Muscle layer of duodenum (tissue), 2 donors: ENCODE data around the gene GTF2A1L.
"Not testable (repeated sequence)": the region's sequence is repeated elsewhere in the genome, so short reads cannot be mapped to it uniquely, and the experiment has no call there.

Experiments used
- H3K27ac ChIP-seq: one replicate; pipeline ENCODE4 v1.7.0; 2013; ENCODE audit warnings: mild to moderate bottlenecking, low read length
- H3K27me3 ChIP-seq: one replicate; pipeline ENCODE4 v1.7.0; 2013; ENCODE audit warnings: low read depth, mild to moderate bottlenecking, control low read depth, low read length
- H3K36me3 ChIP-seq, 2 donors: one replicate each; pipeline ENCODE4 v1.7.0; 2013; ENCODE audit warnings: low read length in 2 of 2, control low read depth in 1 of 2, mild to moderate bottlenecking in 1 of 2; ENCODE audit not compliant: insufficient read depth in 2 of 2, control insufficient read depth in 1 of 2
- H3K4me1 ChIP-seq, 2 donors: one replicate each; pipeline ENCODE4 v1.7.0; 2013; ENCODE audit warnings: low read length in 2 of 2, mild to moderate bottlenecking in 2 of 2, control low read depth in 1 of 2, moderate library complexity in 1 of 2; ENCODE audit not compliant: insufficient read depth in 2 of 2, control insufficient read depth in 1 of 2
- H3K4me3 ChIP-seq, 2 donors: one replicate each; pipeline ENCODE4 v1.7.0; 2013; ENCODE audit warnings: low read length in 2 of 2, low read depth in 1 of 2, mild to moderate bottlenecking in 1 of 2
- H3K9me3 ChIP-seq, 2 donors: one replicate each; pipeline ENCODE4 v1.7.0; 2013; ENCODE audit warnings: low read length in 2 of 2, control low read depth in 1 of 2, mild to moderate bottlenecking in 1 of 2; ENCODE audit not compliant: control insufficient read depth in 1 of 2
- donor health status: healthy.

The GTF2A1L gene

GRCh38 chr2:48613211-48613610, 4.4 kb upstream of the GTF2A1L start:
- H3K27ac ChIP-seq = no peak overlapping the region
- no peaks in the 10 kb centered on the region for H3K4me1 ChIP-seq
- H3K27me3 ChIP-seq = no peaks in the 10 kb centered on the region
- no peak overlapping the region for H3K4me3 ChIP-seq
- H3K9me3 ChIP-seq = no peaks in the 10 kb centered on the region
- H3K36me3 ChIP-seq = no peaks in the 10 kb centered on the region

GRCh38 chr2:48614581-48614980, 3.1 kb upstream of the GTF2A1L start:
- H3K27me3 ChIP-seq, H3K4me1 ChIP-seq, H3K27ac ChIP-seq, H3K9me3 ChIP-seq, H3K4me3 ChIP-seq, H3K36me3 ChIP-seq: not testable (repeated sequence)

- Histone ChIP-seq H3K9me3 (no peaks in the 10 kb centered on the region), H3K27ac (no peak overlapping the region), H3K4me3 (no peak overlapping the region), H3K36me3 (peaks cover 0 to 7% of the 10 kb centered on the region in 2 donors), H3K4me1 (no peaks in the 10 kb centered on the region), H3K27me3 (no peaks in the 10 kb centered on the region)
These were observed 1.9 kb downstream of the GTF2A1L start for GRCh38 chr2:48619526-48619925.

GRCh38 chr2:48620604-48621003, 2.9 kb downstream of the GTF2A1L start:
- H3K27me3 ChIP-seq = no peaks in the 10 kb centered on the region
- H3K4me1 ChIP-seq = no peaks in the 10 kb centered on the region
- peaks cover 0 to under 1% of the 10 kb centered on the region in 2 donors for H3K9me3 ChIP-seq
- H3K36me3 ChIP-seq = peaks cover 0 to 7% of the 10 kb centered on the region in 2 donors
- H3K4me3 ChIP-seq = no peak overlapping the region
- no peak overlapping the region for H3K27ac ChIP-seq

DNA sequence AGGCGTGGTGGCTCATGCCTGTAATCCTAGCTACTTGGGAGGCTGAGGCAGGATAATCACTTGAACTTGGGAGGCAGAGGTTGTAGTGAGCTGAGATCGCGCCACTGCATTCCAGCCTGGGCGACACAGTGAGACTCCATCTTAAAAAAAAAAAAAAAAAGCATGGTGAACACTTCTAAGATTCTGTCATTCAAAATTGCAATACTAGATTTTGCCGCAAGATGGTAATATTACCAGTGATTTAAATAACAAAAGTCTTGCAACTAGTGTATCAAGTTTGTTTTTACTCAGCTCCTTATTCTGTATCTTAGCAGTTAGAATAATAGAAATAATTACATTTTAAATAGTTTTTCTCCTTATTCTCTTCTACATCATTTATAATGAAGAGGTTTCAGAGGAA, 5.0 kb downstream of the GTF2A1L start:
- not testable (repeated sequence) for H3K27me3 ChIP-seq, H3K4me1 ChIP-seq, H3K36me3 ChIP-seq, H3K9me3 ChIP-seq, H3K27ac ChIP-seq, H3K4me3 ChIP-seq

DNA sequence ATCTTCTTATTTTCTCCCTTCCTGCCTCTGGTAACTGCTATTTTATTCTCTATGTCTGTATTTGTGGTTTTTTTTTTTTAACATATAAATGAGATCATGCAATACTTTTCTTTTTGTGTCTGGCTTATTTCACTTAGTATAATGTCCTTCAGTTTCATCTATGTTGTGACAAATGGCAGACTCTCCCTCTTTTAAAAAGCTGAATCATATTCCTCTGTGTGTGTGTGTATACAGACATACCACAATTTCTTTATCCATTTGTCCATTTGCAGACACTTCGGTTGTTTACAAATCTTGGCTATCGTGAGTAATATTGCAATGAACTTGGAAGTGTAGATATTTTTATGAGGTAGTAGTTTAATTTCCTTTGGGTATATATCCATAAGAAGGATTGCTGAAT, 7.0 kb downstream of the GTF2A1L start:
- Histone ChIP-seq H3K27ac (no peak overlapping the region), H3K9me3 (peaks cover 0 to 8% of the 10 kb centered on the region in 2 donors), H3K4me3 (no peak overlapping the region), H3K4me1 (no peaks in the 10 kb centered on the region), H3K36me3 (peaks cover 0 to 7% of the 10 kb centered on the region in 2 donors), H3K27me3 (no peaks in the 10 kb centered on the region)

- no peaks in the 10 kb centered on the region for H3K4me1 ChIP-seq
These were observed 8.4 kb downstream of the GTF2A1L start for GRCh38 chr2:48626047-48626446.

GRCh38 chr2:48633143-48633542, 15.5 kb downstream of the GTF2A1L start:
- H3K4me1 ChIP-seq = no peaks in the 10 kb centered on the region
- H3K27me3 ChIP-seq = no peaks in the 10 kb centered on the region
- no peak overlapping the region for H3K27ac ChIP-seq
- no peaks in the 10 kb centered on the region for H3K9me3 ChIP-seq
- no peak overlapping the region for H3K4me3 ChIP-seq
- H3K36me3 ChIP-seq = peaks cover 0 to 5% of the 10 kb centered on the region in 2 donors

More at GRCh38 chr2:48626047-48626446, 8.4 kb downstream of the GTF2A1L start:
- no peak overlapping the region for H3K4me3 ChIP-seq
- no peaks in the 10 kb centered on the region for H3K27me3 ChIP-seq
- peaks cover 0 to 8% of the 10 kb centered on the region in 2 donors for H3K9me3 ChIP-seq
- no peak overlapping the region for H3K27ac ChIP-seq
- H3K36me3 ChIP-seq = peaks cover 0 to 5% of the 10 kb centered on the region in 2 donors

DNA sequence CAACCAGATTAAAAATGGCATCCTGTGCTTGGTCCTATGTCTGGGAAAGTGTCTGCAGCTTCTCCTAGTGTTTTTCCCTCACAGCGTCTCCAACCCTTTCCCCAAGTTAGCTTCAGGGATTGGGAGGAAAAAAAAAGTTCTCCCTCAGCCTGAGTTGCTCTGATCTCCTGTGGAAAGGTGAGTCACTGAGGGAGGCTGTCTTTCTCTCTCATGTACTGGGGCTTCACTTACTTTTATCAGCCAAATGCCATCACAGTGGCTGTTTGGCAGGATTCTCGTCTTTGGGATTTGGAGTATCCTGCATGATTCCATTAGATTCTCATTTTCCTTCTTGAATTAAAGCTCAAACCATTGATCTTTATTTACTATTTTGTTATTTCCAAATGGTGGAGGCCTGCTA, 18.1 kb downstream of the GTF2A1L start:
- Histone ChIP-seq H3K4me3 (no peak overlapping the region), H3K36me3 (peaks cover 0 to 5% of the 10 kb centered on the region in 2 donors), H3K27me3 (no peaks in the 10 kb centered on the region), H3K27ac (no peak overlapping the region), H3K9me3 (no peaks in the 10 kb centered on the region), H3K4me1 (no peaks in the 10 kb centered on the region)

- Histone ChIP-seq H3K27me3 (no peaks in the 10 kb centered on the region), H3K27ac (no peak overlapping the region), H3K9me3 (no peaks in the 10 kb centered on the region), H3K36me3 (peaks cover 0 to 5% of the 10 kb centered on the region in 2 donors), H3K4me3 (no peak overlapping the region), H3K4me1 (no peaks in the 10 kb centered on the region)
These were observed 20.6 kb downstream of the GTF2A1L start for GRCh38 chr2:48638261-48638660.

DNA sequence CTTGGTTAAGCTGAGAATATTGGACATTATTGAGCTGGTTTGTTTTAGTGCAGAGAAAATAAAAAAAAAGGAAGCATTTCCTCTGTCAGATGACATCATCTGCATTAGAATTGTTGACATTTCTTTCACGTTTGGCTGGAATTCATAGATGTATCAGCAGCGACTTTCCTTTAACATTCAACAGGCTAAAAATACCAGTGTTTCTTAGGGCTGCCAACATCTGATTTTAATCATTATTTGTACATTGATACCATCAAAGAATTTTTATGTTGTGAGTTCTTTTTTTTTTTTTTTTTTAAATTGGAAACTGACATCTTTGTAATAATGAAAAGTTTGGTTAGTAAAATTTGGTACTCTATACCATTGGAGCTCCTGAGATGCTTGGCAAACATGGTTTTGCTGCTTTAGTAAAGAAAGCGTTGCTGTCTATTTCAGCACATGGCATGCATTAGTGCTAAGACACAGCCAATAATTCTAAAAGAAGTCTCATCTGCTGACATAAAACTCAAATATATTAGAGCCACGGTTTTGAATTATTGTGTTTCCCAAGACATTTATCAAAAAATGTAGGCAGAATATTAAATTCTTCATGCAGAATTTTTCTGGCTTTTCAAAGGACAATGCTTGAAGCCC, 33.6 kb downstream of the GTF2A1L start:
- Histone ChIP-seq H3K4me3 (no peak overlapping the region), H3K27me3 (no peaks in the 10 kb centered on the region), H3K27ac (no peak overlapping the region), H3K9me3 (no peaks in the 10 kb centered on the region), H3K36me3 (peaks cover 0 to 6% of the 10 kb centered on the region in 2 donors), H3K4me1 (peaks cover 0 to 3% of the 10 kb centered on the region in 2 donors)

DNA sequence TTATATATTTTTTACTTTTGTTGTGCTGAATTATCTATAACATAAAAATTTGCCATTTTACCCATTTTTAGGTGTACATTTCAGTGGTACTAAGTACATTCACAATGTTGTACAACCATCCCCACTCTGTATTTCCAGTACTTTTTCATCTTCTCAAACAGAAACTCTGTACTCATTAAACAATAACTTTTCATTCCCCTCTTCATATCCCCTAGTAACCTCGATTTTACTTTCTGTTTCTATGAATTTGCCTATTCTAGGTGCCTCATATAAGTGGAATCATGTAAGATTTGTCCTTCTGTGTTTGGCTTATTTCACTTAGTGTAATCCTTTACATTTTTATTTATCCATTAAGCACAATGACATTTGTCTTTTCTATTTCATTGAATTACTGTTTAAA, 51.3 kb downstream of the GTF2A1L start:
- Histone ChIP-seq H3K4me1 (no peaks in the 10 kb centered on the region), H3K27ac (no peak overlapping the region), H3K4me3 (no peak overlapping the region), H3K27me3 (no peaks in the 10 kb centered on the region), H3K9me3 (no peaks in the 10 kb centered on the region), H3K36me3 (peaks cover 0 to 19% of the 10 kb centered on the region in 2 donors)
